GM18508 (cell line): ENCODE data around the gene RNPEPL1.
A peak's percentile ranks its signal among the peaks of the same experiment; 100 is the strongest.

ENCODE experiments used
- ATAC-seq: cut with Tn5 transposase; IDR thresholded peaks from one replicate; pipeline ENCODE4 v1.9.1; 2021; ENCODE audit warnings: moderate number of reproducible peaks; ENCODE audit not compliant: insufficient read depth, unreplicated experiment

RNPEPL1 gene

DNA sequence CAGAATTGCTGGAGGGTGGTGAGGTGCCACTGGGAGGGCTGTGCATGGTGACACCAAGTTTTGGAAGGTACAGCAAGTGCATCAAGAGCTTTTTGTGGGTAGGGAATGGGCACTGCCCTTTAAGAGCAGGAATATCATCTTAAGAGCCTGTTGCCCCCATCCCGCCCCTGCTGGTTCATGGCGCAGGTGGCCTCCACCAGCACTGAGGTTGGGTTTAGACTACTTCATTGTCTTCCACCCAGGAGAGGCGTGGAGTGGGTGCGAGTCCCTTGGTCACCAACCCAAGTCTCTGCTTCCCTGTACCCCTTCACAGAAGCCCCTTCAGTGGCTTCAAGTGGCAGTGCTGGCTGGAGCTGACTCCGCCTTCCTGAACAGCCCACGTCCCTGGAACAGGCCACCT lies 7.8 kb downstream of the RNPEPL1 start:
- no peak for ATAC-seq

DNA sequence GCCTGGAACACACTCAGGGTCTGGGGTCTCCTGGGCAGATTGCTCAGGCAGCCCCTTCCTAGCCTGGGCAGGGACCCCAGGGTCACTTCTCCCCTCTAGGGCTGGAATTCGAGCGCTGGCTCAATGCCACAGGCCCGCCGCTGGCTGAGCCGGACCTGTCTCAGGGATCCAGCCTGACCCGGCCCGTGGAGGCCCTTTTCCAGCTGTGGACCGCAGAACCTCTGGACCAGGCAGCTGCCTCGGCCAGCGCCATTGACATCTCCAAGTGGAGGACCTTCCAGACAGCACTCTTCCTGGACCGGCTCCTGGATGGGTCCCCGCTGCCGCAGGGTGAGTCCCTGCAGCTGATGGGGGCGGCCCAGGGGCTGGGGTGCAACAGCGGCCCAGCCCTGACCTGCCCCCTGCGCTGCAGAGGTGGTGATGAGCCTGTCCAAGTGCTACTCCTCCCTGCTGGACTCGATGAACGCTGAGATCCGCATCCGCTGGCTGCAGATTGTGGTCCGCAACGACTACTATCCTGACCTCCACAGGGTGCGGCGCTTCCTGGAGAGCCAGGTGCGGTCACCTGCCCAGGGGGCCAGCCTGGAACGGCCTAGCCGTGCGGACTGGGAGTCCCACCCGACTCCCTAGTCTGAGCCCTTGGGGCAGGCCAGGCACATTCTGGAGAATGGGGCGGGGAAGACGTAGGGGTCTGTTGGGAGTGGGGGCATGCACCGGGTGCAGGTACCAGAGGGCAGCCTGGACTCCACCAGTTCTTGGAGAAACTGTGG lies 8.3 kb downstream of the RNPEPL1 start:
- ATAC-seq: no peak

- ATAC-seq: no peak
Observed at GRCh38 chr2:240577281-240578109, 9.2 kb downstream of the RNPEPL1 start.

GRCh38 chr2:240578110-240578450 lies 9.8 kb downstream of the RNPEPL1 start:
- ATAC-seq: no peak

- ATAC-seq: no peak
Observed at GRCh38 chr2:240578488-240578887, 10.2 kb downstream of the RNPEPL1 start.

GRCh38 chr2:240579071-240579762 lies 10.9 kb downstream of the RNPEPL1 start:
- no peak for ATAC-seq

DNA sequence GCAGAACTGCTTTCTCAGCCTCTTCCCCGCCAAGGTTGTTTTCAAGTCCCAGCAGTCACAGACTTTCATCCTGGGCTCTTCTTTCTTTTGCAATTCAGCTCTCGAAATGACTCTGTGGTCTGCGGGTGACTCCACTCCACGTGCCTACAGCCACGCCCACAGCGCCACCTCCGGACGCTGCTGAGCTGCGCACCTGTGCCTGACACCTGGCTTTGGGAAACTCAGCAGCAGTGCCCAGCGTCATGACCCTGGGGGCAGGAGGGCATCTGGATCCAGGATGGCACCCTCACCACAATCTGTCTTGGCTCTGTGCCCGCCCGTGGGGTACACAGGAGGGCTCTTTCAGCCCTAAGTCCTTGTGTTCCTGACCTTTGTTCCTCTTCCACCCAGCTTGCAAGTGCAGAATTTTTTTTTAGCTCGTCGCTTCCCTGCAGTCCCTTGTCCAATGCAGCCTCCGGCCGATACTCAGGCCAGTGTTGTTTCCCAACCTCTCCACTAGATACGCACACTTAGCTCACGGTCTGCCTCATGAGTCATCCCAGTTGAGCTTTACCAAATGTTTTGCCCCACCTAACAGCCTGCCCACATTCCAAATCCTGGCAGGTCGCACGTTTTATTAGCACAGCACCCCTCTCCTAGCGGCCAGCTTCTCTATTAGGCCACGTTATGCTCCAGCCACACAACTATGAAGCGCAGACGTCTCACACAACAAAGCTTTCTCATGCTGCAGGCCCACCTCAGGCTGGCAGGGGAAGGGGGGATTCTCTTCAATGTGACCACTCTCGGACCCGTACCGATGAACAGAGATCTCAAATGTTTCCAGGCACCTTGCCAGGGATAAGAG lies 11.7 kb downstream of the RNPEPL1 start:
- ATAC-seq: no peak

- no peak for ATAC-seq
Observed at GRCh38 chr2:240581811-240582210, 13.5 kb downstream of the RNPEPL1 start.

- ATAC-seq: no peak
Observed at GRCh38 chr2:240582781-240583180, 14.5 kb downstream of the RNPEPL1 start.

- no peak for ATAC-seq
Observed at GRCh38 chr2:240583774-240584173, 15.5 kb downstream of the RNPEPL1 start.

GRCh38 chr2:240584486-240585031 lies 16.3 kb downstream of the RNPEPL1 start:
- peak; percentile 37 for ATAC-seq

DNA sequence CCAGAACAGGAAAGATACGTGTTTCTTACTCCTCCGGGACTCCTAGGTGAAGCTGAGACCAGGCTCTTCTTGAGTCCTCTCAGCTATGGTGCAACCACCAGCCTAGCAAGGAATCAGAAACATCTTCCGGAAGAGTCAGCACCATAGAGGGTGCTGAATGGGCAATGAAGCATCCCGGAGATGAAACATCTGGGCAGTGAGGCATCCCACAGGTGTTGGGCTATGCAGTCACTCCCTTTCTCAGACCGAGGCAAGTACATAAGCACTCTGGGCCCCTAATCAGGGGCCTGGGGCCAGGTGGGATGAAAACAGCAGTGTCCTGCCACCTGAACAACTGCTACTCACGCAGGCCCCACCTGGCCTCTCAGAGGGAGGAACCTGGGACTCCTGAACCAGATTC lies 16.8 kb downstream of the RNPEPL1 start:
- no peak for ATAC-seq

DNA sequence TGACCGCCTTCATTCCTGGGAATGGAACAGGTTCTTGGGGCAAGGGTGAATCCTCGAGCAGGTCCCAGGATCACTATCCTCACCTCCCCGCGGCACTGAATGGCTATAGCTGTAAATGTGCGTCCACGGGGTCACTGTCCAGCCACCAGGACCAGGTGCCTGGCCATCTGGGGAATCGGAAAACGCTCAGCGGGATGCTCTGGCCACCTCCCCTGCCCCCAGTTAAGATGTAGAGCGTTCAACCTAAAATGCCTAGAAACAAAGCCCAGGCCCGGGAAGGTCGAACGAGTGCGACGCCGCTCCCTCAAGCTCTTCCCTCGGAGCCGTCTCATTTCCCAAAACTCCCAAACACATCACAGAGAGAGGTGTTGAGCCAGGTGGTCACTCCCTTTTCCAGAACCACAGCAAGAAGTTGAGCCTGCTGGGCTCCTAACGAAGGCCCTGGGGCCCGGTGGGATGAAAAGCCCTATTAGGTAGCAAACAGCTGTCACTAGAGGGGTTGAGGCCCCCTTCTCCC lies 17.5 kb downstream of the RNPEPL1 start:
- ATAC-seq: no peak

- peak; percentile 39 for ATAC-seq
Observed at GRCh38 chr2:240586198-240586918, 18.1 kb downstream of the RNPEPL1 start, which contains the start of gene CAPN10. Gene CAPN10, plus strand, starts transcription at chr2:240586734. Its CDS starts 178 bp downstream, at chr2:240586912.

GRCh38 chr2:240586919-240587800 lies 18.9 kb downstream of the RNPEPL1 start:
- ATAC-seq: peak; percentile 1

DNA sequence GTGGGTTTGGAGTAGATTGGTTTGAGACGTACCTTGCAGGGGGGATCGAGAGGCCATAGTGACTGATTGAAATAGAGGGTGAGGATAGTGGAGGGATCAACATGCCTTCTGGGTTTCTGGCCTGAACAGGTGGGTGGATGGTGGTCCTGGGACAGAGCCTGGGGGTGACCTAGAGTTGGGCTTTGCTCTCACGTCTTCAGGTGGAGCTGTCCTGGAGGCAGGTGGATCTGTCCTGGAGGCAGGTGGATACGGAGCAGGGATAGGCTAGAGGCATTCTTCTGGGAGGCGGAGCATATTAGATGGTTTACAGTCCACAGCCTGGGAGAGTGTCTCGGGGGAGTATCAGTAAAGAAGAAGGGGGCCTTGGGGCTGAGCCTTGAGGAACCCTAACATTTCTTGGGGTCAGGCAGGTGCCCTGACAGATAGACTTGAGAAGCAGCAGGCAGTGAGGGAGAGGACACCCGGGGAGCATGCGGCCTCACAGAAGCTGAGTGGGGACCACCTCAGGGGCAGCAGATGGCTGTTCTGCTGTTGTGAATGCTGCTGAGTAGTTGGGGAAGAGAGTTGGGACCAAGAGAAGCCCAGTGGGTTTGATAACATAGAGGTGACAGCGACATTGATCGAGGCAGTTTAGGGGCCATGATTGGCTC lies 19.8 kb downstream of the RNPEPL1 start:
- no peak for ATAC-seq

DNA sequence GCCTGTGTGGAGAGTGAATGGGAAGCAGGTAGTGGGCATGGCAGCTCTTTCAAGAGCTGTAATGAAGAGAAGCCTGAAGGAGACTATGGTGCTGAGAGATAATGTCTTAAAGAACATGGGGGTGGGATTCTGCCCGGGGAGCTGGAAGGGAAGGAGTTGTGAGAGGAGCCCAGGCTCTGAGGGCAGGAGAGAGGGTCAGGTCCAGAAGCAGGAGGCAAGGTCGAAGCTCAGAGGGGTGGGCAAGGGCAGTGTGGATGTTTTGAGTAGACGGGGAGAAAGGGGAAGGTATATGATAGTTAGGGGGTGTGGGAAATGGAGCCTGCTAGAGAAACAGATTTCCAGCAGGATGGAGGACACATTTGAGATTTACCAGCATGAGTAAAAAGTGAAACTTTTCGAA lies 20.4 kb downstream of the RNPEPL1 start:
- ATAC-seq: no peak

DNA sequence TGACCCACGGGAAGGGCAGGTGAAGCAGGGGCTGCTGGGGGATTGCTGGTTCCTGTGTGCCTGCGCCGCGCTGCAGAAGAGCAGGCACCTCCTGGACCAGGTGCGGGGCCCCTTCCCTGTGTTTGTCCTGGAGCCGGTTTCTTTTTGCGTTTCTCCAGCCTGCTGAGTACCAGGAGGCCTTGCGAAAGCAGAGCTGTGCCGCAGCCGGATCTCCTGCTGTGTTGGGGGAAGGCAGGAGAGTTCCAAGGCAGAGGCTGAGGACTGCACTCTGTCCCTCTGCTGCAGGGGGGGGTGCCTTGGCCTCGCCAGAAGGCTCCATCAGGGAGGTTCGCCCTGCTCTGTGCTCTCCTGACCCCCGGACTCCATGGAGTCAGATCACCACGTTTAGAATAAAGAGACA lies 21.1 kb downstream of the RNPEPL1 start:
- ATAC-seq: no peak
